Measurements from ENCODE around the gene ENPP1. TPM values are rescaled to one million over a fixed set of nuclear protein-coding genes. Genes with fewer than 3 reads are reported as not detected.

The ENPP1 gene
- 1.4 and 1.8 TPM in 2 replicates for total RNA-seq (2014; rRNA removed; shearing (Covaris generic))

DNA sequence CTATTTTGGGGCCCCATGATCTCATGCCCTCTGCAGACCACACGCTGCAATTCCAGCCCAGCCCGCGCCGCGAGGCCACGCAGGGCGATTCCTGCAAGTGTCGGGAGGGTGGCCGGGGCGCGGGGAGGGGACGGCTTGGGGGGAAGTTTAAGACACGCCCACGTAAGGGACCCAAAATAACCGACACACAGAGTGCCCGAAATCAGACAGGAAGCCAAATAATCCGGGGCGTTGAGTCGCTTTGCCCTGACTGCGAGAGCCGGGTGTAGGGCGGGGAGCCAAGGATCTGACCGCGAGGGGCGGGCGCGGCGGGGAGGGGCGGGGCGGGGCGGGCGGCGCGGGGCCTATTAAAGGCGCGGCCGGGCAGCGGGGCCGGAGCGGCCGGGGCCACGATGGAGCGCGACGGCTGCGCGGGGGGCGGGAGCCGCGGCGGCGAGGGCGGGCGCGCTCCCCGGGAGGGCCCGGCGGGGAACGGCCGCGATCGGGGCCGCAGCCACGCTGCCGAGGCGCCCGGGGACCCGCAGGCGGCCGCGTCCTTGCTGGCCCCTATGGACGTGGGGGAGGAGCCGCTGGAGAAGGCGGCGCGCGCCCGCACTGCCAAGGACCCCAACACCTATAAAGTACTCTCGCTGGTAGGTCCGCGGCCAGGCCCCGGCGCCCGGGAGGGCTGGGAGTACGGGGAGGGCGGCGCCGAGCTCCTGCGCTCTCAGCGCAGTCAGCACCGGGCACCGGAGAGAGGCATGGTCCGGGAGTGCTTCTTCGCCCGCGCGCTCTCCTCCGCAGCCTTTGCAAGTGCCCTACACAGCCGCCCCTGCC, at the start of gene ENPP1:
Gene ENPP1, plus strand, starts transcription at position 377 of the 816 bp plus-strand sequence. Its CDS starts 16 bp downstream, at position 393.

Small RNAs within 50 kb of the gene (small RNA-seq; reads per million reads assigned to genes)
- gene MIR548H5 (not detected), gene SELENOKP2 (not detected)

Other genes with a start within 250 kb of the ENPP1 start
- gene ARG1, start 234.8 kb upstream of the ENPP1 start, total RNA-seq (2014; rRNA removed; shearing (Covaris generic)) = not detected in 2 replicates
- gene MED23, start 179.8 kb upstream of the ENPP1 start, total RNA-seq (2014; rRNA removed; shearing (Covaris generic)) = 10.6 and 11.5 TPM in 2 replicates
- 0.26 and 0.80 TPM in 2 replicates for gene ENPP3, start 170.7 kb upstream of the ENPP1 start, total RNA-seq (2014; rRNA removed; shearing (Covaris generic))
- gene OR2A4, start 106.6 kb upstream of the ENPP1 start, total RNA-seq (2014; rRNA removed; shearing (Covaris generic)) = not detected in 2 replicates
- gene CTAGE9, start 97.0 kb upstream of the ENPP1 start, total RNA-seq (2014; rRNA removed; shearing (Covaris generic)) = not detected in 2 replicates
- gene CCN2, start 143.4 kb downstream of the ENPP1 start, total RNA-seq (2014; rRNA removed; shearing (Covaris generic)) = 40.6 and 43.2 TPM in 2 replicates